LNCAP (cell line): ENCODE data around the gene LRRC8E.

Experiments used
- CTCF ChIP-seq: fragments of 450-650 bp; IDR thresholded peaks from 2 replicates; pipeline ENCODE4 v1.5.1; 2017; ENCODE audit warnings: mild to moderate bottlenecking

The LRRC8E gene

GRCh38 chr19:7907122-7907521 is 18.8 kb downstream of the LRRC8E start:
- TF ChIP-seq CTCF = no peak

DNA sequence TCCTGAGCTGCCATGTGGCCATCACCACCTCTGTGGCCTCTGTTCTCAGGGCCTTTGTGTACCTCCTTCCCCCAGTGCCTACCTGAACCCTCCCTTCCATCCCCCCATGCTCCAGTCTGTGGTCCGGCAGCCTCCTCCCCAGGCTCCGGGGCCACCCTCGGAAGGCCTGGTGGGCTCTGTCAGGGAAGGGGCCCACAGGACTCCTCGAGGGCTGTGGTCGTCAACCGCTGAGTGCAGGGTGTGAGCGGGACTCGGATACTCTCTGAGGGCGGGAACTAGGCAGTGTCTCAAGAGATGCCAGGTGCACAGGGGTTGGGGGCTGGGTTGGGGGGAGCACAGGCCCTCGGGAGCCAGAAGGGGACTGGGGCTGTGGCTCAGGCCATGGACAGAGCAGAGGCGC is 19.2 kb downstream of the LRRC8E start:
- no peak for TF ChIP-seq CTCF

GRCh38 chr19:7908078-7908699 is 19.9 kb downstream of the LRRC8E start:
- no peak for TF ChIP-seq CTCF

DNA sequence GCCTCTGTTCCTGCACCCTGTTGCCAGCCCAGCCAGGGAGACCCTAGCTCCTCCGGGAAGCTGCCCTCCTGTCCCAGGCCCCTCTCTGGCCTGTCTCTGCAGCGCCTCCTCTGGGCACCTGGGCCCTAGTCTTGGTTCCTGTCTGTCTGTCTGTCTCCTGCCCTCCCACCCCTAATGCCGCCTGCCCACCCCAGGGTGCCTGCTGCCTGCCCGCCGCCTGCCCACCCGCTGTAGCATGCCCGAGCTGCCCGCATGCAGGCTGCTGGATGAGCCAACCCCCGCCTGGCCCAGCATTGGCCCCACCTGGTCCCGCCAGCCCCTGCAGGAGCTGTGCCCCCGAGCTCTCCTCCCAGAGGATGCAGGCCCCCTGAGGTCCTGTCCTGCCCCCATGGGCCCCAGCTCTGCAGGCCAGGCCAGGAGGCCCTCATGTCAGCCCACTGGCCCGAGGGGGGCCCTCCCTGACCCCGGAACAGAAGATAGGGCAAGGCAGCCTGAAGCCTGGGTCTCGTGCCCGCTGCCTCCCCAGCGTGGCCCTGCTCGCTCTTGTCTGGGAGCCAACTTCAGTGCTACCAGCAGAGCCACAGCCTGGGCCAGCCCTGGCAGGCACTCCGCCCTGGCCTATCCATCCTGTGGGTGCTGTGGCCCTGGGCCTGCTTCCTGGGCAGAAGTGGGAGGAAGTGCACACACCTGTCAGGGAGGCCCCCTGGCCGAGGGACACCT is 20.6 kb downstream of the LRRC8E start:
- TF ChIP-seq CTCF = no peak

- TF ChIP-seq CTCF = no peak
These were observed 21.3 kb downstream of the LRRC8E start for GRCh38 chr19:7909471-7910067.

DNA sequence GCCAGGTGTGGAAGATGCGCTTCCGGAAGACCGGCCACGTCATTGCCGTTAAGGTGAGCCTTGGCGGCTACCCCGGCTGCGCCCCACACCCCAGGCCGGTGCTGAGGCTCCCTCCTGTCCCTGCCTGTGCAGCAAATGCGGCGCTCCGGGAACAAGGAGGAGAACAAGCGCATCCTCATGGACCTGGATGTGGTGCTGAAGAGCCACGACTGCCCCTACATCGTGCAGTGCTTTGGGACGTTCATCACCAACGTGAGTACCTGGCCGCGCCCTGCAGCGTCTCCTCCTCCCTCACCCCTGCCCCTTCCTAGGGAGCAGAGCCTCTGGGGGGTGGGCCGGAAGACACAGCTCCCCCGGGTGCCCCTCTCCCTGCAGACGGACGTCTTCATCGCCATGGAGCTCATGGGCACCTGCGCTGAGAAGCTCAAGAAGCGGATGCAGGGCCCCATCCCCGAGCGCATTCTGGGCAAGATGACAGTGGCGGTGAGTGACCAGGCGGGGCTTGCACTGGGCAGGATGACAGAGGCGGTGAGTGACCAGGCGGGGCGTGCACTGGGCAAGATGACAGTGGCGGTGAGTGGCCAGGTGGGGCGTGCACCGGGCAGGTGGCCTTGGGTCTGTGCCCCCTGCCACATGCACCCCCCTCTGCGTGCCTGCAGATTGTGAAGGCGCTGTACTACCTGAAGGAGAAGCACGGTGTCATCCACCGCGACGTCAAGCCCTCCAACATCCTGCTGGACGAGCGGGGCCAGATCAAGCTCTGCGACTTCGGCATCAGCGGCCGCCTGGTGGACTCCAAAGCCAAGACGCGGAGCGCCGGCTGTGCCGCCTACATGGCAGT is 22.2 kb downstream of the LRRC8E start:
- TF ChIP-seq CTCF = no peak

DNA sequence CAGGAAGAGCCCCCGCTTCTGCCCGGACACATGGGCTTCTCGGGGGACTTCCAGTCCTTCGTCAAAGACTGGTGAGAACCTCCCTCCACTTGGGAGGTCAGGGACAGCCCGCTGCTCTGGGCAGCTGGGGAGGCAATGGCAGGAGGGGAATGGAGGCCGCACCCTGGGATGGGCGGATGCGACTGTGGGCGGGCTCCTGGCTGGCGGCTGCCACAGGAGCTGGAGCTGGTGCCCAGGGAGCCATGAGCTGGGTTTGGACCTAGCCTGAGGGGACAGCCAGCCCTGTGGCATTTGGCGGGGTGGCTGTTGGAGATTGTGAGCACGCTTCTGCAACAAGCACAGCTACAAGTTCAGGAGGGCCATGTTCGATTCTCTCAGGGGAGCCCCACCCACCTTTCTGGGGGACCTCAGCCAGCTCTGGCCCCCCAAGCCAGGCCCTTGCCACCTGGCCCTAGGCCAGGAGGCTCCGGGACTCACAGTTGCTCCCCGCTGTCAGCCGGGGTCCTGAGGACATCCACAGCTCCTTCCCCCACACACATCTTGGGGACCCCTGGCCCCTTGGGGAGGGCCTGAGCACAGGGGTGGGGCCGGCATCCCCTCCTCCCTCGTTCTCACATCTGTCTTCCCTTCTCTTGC is 23.3 kb downstream of the LRRC8E start:
- TF ChIP-seq CTCF = no peak
